ENCODE data around the gene HMX3. TPM values are rescaled to one million over a fixed set of nuclear protein-coding genes. Genes with fewer than 3 reads are reported as not detected.
A peak's percentile ranks its signal among the peaks of the same experiment; 100 is the strongest.

The HMX3 gene
- total and polyA plus RNA-seq, 8 donors, result 0.37 TPM; not detected in 7

- WGBS, 5 donors, result 70 to 78% (median 72%) methylated on average over 7 of the region's 7 CpGs
- no peak for TF ChIP-seq POLR2AphosphoS5 (IDR thresholded peaks at IDR 0.05)
- Histone ChIP-seq H3K27me3 (peaks cover 0 to 51% (median 0%) of the 10 kb centered on the region in 3 donors), H3K9me3 (no peaks in the 10 kb centered on the region), H3K4me3 (no peak overlapping the region), H3K27ac (no peak overlapping the region), H3K4me1 (no peaks in the 10 kb centered on the region), H3K36me3 (no peaks in the 10 kb centered on the region)
- intact Hi-C loops (cut with DNase I; ENCODE audit: low total_unique reads), result no loop called here
- no peak for DNase-seq
Measured at GRCh38 chr10:123109466-123109865, 26.3 kb upstream of the HMX3 start.

GRCh38 chr10:123117644-123118417 lies 17.9 kb upstream of the HMX3 start:
- no peaks in the 10 kb centered on the region for H3K9me3 ChIP-seq
- H3K27me3 ChIP-seq, result peaks cover 0 to 61% (median 30%) of the 10 kb centered on the region in 3 donors
- H3K4me1 ChIP-seq, result peaks cover 0 to 7% (median 0%) of the 10 kb centered on the region in 4 donors
- intact Hi-C loops (cut with DNase I; ENCODE audit: low total_unique reads), result no loop called here
- TF ChIP-seq POLR2A (IDR thresholded peaks at IDR 0.05) (no peak), POLR2AphosphoS5 (IDR thresholded peaks at IDR 0.05) (no peak), CTCF (IDR thresholded peaks at IDR 0.05) (no peak), EP300 (IDR thresholded peaks at IDR 0.05) (no peak)
- H3K4me3 ChIP-seq, result no peak overlapping the region
- peak in 1 of 2 donors; percentile 34 for DNase-seq
- no peaks in the 10 kb centered on the region for H3K36me3 ChIP-seq
- H3K27ac ChIP-seq, result no peak overlapping the region
- 12 to 16% (median 14%) methylated on average over 21 to 26 of the region's 26 CpGs for WGBS, 5 donors

- no peak for TF ChIP-seq CTCF (IDR thresholded peaks at IDR 0.05)
- no peak for TF ChIP-seq POLR2A (IDR thresholded peaks at IDR 0.05)
- TF ChIP-seq POLR2AphosphoS5 (IDR thresholded peaks at IDR 0.05), result no peak
- no peak overlapping the region for H3K4me3 ChIP-seq
- no peaks in the 10 kb centered on the region for H3K9me3 ChIP-seq
- no peak for DNase-seq
- no peaks in the 10 kb centered on the region for H3K36me3 ChIP-seq
- H3K27me3 ChIP-seq, result peaks cover 0 to 58% (median 30%) of the 10 kb centered on the region in 3 donors
- intact Hi-C loops (cut with DNase I; ENCODE audit: low total_unique reads), result no loop called here
- H3K27ac ChIP-seq, result no peak overlapping the region
- H3K4me1 ChIP-seq, result peaks cover 0 to 7% (median 0%) of the 10 kb centered on the region in 4 donors
- 64 to 73% (median 65%) methylated on average over 6 to 8 of the region's 8 CpGs for WGBS, 5 donors
Measured at GRCh38 chr10:123119081-123119480, 16.7 kb upstream of the HMX3 start.

- peaks cover 0 to 77% (median 39%) of the 10 kb centered on the region in 3 donors for H3K27me3 ChIP-seq
- H3K36me3 ChIP-seq, result no peaks in the 10 kb centered on the region
- WGBS, 5 donors, result 66 to 80% (median 79%) methylated on average over 5 of the region's 5 CpGs
- no peak overlapping the region for H3K27ac ChIP-seq
- H3K4me3 ChIP-seq, result no peak overlapping the region
- H3K4me1 ChIP-seq, result no peaks in the 10 kb centered on the region
- DNase-seq, result no peak
- peaks cover 0 to 11% (median 11%) of the 10 kb centered on the region in 4 donors for H3K9me3 ChIP-seq
- intact Hi-C loops (cut with DNase I; ENCODE audit: low total_unique reads), result no loop called here
- no peak for TF ChIP-seq POLR2AphosphoS5 (IDR thresholded peaks at IDR 0.05)
- TF ChIP-seq CTCF (IDR thresholded peaks at IDR 0.05), result no peak
- no peak for TF ChIP-seq POLR2A (IDR thresholded peaks at IDR 0.05)
- TF ChIP-seq EP300 (IDR thresholded peaks at IDR 0.05), result no peak
Measured at GRCh38 chr10:123126246-123126645, 9.5 kb upstream of the HMX3 start.
